Thyroid gland (tissue), 4 donors: Measurements from ENCODE around the gene UTS2B. TPM values are rescaled to one million over a fixed set of nuclear protein-coding genes. Genes with fewer than 3 reads are reported as not detected.

Experiments
- DNase-seq, 2 donors: peaks; one replicate each; pipeline ENCODE4 v3.0.0-alpha.2; 2019
- H3K27ac ChIP-seq, 3 donors: fragments of 200-600 bp; sonication (generic); 1 replicate in 2 of 3; 2 replicates in 1 of 3; pipeline ENCODE4 v1.5.1; 2016 to 2019; ENCODE audit warnings: mild to moderate bottlenecking in 1 of 3, moderate library complexity in 1 of 3
- H3K27me3 ChIP-seq: fragments of 200-600 bp; sonication (generic); one replicate; pipeline ENCODE4 v1.5.1; 2019
- H3K36me3 ChIP-seq, 2 donors: fragments of 200-600 bp; sonication (generic); one replicate each; pipeline ENCODE4 v1.5.1; 2016 to 2019
- H3K4me1 ChIP-seq, 2 donors: fragments of 200-600 bp; sonication (generic); one replicate each; pipeline ENCODE4 v1.5.1; 2017 to 2019
- H3K4me3 ChIP-seq, 3 donors: fragments of 200-600 bp; sonication (generic); replicated peaks in 1 of 3; 1 replicate in 2 of 3; 2 replicates in 1 of 3; pipeline ENCODE4 v1.5.1; 2016; ENCODE audit warnings: mild to moderate bottlenecking in 1 of 3
- H3K9me3 ChIP-seq: fragments of 200-600 bp; sonication (generic); one replicate; pipeline ENCODE4 v1.5.1; 2017
- CTCF ChIP-seq, 6 experiments: fragments of 200-600 bp in 3 of 6; fragments of 450-650 bp in 3 of 6; sonication (generic) in 3 of 6; IDR thresholded peaks; one replicate each; pipeline ENCODE4 v1.5.1; 2016 to 2019; ENCODE audit warnings: antibody characterized with exemption in 6 of 6, mild to moderate bottlenecking in 2 of 6, inconsistent platforms in 1 of 6, moderate library complexity in 1 of 6
- POLR2A ChIP-seq, 2 donors: fragments of 450-650 bp; IDR thresholded peaks; one replicate each; pipeline ENCODE4 v1.6.1; 2017; ENCODE audit warnings: antibody characterized with exemption in 2 of 2, mild to moderate bottlenecking in 2 of 2, moderate library complexity in 1 of 2
- WGBS, 2 donors: methylation state at CpG; one replicate each; pipeline ENCODE4 v1.1.5; 2017; 5-methylcytosine and 5-hydroxymethylcytosine counted together
- intact Hi-C: fragments of 100-400 bp; cut with DNase I; formaldehyde crosslinking; loops from one replicate; pipeline ENCODE4 v1.15.1; 2023
- total RNA-seq, 4 donors: library from RNA; depleted of rRNA; stranded (reverse); fragments of >200 nt; gene quantifications; one replicate each; pipeline ENCODE4 v1.2.3, GENCODE V29; 2016

The UTS2B gene
- total RNA-seq, 4 donors from 2014 or later, result 0.27 to 2.0 (median 1.4) TPM; not detected in 1

- H3K27ac ChIP-seq, result no peak overlapping the region
- no peaks in the 10 kb centered on the region for H3K9me3 ChIP-seq
- H3K4me1 ChIP-seq, result peaks cover 55 to 74% of the 10 kb centered on the region in 2 donors
- no peak overlapping the region for H3K4me3 ChIP-seq
- WGBS, 2 donors, result 84 to 91% methylated on average over 7 of the region's 7 CpGs
- H3K36me3 ChIP-seq, result no peaks in the 10 kb centered on the region
- no peak for DNase-seq
- intact Hi-C loops, result no loop called here
- TF ChIP-seq POLR2A (IDR thresholded peaks at IDR 0.05), result no peak
- TF ChIP-seq CTCF (IDR thresholded peaks at IDR 0.05), result no peak
- no peaks in the 10 kb centered on the region for H3K27me3 ChIP-seq
These were observed 22.9 kb upstream of the UTS2B start for GRCh38 chr3:191353022-191353777.

GRCh38 chr3:191352014-191352413, 21.7 kb upstream of the UTS2B start:
- Histone ChIP-seq H3K36me3 (no peaks in the 10 kb centered on the region), H3K27ac (peak overlapping the region in 1 of 3 donors; percentile 63), H3K4me3 (no peak overlapping the region), H3K27me3 (no peaks in the 10 kb centered on the region), H3K9me3 (no peaks in the 10 kb centered on the region), H3K4me1 (peaks cover 54 to 70% of the 10 kb centered on the region in 2 donors)
- WGBS, 2 donors, result 93 to 96% methylated on average over 1 of the region's 1 CpG
- DNase-seq, result no peak
- no peak for TF ChIP-seq POLR2A (IDR thresholded peaks at IDR 0.05)
- intact Hi-C loops, result no loop called here

- TF ChIP-seq CTCF (IDR thresholded peaks at IDR 0.05), result no peak
- peak in 1 of 2 donors; percentile 31 for TF ChIP-seq POLR2A (IDR thresholded peaks at IDR 0.05)
- no peak overlapping the region for H3K4me3 ChIP-seq
- H3K27me3 ChIP-seq, result no peaks in the 10 kb centered on the region
- H3K27ac ChIP-seq, result peak overlapping the region; percentile 1 to 72 (median 63)
- peaks cover 47 to 56% of the 10 kb centered on the region in 2 donors for H3K4me1 ChIP-seq
- no peak for DNase-seq
- H3K9me3 ChIP-seq, result no peaks in the 10 kb centered on the region
- H3K36me3 ChIP-seq, result no peaks in the 10 kb centered on the region
- intact Hi-C loops, result no loop called here
- WGBS, 2 donors, result 20 to 28% methylated on average over 5 of the region's 5 CpGs
These were observed 20.2 kb upstream of the UTS2B start for GRCh38 chr3:191350396-191351090.

- H3K4me3 ChIP-seq, result no peak overlapping the region
- intact Hi-C loops, result no loop called here
- no peaks in the 10 kb centered on the region for H3K27me3 ChIP-seq
- H3K27ac ChIP-seq, result no peak overlapping the region
- no peaks in the 10 kb centered on the region for H3K9me3 ChIP-seq
- H3K4me1 ChIP-seq, result peaks cover 50 to 56% of the 10 kb centered on the region in 2 donors
- no peak for DNase-seq
- 97 to 100% methylated on average over 1 of the region's 1 CpG for WGBS, 2 donors
- no peak for TF ChIP-seq POLR2A (IDR thresholded peaks at IDR 0.05)
- TF ChIP-seq CTCF (IDR thresholded peaks at IDR 0.05), result no peak
- no peaks in the 10 kb centered on the region for H3K36me3 ChIP-seq
These were observed 17.8 kb upstream of the UTS2B start for GRCh38 chr3:191348098-191348497.

GRCh38 chr3:191347228-191347627, 16.9 kb upstream of the UTS2B start:
- Histone ChIP-seq H3K4me1 (peaks cover 53 to 56% of the 10 kb centered on the region in 2 donors), H3K36me3 (no peaks in the 10 kb centered on the region), H3K27me3 (no peaks in the 10 kb centered on the region), H3K4me3 (no peak overlapping the region), H3K9me3 (no peaks in the 10 kb centered on the region), H3K27ac (no peak overlapping the region)
- no peak for DNase-seq
- intact Hi-C loops, result no loop called here
- WGBS, 2 donors, result 95% methylated on average over 3 of the region's 3 CpGs
- TF ChIP-seq CTCF (IDR thresholded peaks at IDR 0.05), result no peak
- TF ChIP-seq POLR2A (IDR thresholded peaks at IDR 0.05), result no peak
